Activated naive CD4-positive, alpha-beta T cell treated with anti-CD3 and anti-CD28 coated beads, Interleukin-2, amount 50 U/mL, for 16 hours (primary cell): ENCODE data around the gene CNMD.

Experiments
- DNase-seq: peaks from one replicate; pipeline ENCODE4 v3.0.0-alpha.2; 2020

CNMD gene

DNA sequence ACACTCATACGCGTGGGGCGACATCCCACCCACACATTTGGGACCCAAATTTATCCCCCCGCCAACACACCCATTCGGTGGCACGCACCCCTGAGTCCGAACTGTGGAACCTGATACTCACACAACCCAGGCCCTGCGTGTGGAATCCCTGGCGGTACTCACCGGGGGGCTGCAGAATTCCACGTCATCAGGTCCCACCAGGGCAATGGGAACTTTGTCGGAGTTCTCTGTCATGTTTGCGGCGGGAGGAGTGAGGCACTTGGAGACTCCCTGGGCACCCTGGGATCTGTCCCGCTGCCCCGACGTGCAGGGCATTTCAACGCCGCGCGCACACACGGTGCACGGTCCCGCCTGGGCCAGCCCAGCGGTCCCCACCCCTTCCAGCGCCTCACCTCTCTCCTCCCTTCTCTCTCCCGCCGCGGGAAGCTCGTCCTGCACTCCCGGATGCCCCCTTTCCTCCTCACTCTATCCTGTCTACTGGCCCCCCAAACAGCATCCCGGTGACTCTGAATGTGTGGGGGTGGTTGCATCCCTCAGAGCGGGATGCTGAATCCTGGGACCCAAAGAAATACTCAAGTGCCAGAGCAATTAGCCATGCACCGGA, at the start of gene CNMD:
Gene CNMD, minus strand, starts transcription at position 353 of the 604 bp plus-strand sequence. Its CDS starts 119 bp downstream, at position 234.
- DNase-seq: no peak

DNA sequence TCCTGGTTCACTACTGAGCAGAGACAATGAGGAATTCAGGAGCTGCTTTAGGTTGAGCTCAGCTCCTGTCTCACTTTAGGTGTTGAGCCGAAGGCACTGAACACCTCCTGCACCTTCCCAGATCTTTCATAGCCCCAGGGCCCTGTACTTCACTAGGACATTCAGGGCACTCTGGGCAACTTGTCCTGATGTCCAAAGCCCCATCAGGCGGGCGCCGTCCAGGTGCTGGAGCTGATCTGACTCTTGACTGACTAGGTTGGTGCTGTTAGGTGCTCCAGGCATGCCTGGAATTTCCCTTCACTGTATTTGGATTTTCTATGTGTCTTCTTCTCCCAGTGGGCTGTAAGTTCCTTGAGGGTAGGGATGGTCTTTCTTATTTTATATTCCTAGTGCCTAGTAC, 48.4 kb upstream of the CNMD start:
- no peak for DNase-seq

DNA sequence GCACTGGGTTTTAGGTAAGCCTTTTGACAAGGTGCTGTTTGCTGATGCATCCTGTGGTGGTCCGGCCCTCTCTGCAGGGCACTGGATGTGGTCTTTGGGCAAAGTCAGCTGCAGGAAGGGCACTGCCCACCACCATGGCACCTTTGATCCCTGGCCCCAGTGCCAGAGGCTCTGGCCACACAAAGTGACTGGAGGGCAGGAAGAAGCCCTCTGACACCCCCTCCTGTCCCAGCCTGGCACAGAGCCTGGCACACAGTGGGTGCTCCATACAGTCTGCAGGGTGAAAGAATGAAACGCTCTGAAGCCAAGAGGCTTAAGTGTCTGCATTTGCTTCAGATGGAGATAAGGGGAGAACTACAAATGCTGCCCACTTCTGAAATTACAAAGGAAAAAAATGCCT, 47.6 kb upstream of the CNMD start:
- no peak for DNase-seq

DNA sequence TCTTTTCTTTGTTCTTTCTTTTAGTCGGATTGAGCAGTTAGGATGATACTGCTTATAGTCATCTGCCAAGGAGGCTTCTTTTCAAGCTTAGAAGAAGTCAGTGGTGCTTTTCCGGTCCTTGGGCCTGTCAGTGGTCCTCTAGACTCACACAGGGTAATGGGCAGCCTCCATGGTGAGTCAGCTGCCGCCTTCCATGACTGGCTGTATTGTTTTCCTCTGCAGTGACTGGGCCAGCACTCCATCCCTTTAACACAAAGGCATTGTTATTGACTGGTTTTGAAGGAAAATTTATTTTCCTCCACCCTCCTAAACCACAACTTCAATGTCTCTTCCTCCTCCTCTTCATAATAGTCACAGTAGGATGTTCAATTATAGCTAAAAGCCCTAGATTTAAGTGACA, 47.1 kb upstream of the CNMD start:
- no peak for DNase-seq

DNA sequence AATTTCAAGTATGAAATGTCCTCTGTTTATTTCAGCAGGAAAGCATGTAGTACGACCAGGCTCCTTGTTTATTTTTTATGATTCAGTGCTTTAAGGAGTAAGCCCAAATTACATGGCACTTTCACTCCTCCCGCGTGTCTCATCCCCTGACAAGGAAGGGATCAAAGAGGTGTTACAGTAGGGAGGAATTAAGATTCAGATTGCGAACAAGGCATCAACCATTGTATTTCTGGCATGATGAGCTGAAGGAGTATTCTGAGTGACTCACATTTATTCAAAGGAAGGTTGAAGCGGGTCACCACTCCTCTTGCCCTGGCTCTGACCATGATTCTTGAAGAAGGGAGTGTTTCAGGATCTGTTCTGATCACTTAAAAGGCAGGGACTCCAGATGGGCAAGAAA, 46.1 kb upstream of the CNMD start:
- DNase-seq: no peak

DNA sequence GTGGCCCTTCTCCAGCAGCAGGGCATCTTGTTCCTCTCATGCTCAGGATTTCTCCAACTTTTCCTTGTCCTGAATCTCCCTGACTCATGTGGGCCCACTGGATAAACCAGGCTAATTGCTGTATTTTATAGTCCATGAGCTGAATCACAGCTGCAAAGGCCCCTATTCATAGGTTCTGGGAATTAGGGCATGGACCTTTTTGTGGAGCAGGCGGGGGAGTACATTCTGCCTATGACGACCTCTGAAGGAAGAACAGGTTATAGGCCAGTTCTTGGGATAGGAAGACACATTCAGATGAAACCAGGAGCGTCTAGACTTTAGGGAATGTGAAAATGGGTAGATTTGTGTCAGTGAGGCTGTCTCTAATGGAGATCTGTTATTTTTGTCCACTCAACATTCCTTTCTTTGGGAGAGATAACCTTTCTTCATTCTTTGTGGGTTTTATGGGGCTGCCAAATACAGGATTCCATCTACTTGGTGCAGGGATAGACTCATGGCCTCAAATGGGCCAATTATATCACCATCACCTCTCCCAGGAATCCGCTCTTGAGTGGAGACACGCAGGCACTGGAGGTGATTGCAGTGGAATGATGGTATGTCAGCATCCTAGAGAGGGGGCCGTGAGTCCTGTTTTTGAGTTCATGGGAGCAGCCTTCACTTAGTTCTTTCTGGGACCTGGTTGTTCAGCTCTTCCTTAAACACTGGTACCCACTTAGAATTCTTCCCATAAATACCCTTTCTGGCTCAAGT, 45.1 kb upstream of the CNMD start:
- DNase-seq: no peak

DNA sequence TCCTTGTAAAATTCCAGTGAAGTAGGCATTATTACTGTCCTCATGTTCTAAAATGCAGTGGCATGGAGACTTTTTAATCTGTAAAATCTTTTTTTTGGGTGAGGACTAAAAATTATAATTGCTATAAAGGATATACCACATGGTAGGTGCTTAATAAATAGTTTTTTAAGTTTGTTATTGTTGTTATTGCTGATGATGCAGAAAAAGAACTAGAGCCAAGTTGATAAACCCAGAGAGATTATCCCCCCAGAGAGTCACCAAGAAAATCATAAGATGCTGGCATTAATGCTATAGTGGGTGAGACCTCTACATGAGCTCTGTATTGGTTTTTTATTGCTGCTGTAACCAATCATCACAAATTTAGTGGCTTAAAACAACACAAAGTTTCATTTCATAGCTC, 44.3 kb upstream of the CNMD start:
- no peak for DNase-seq

DNA sequence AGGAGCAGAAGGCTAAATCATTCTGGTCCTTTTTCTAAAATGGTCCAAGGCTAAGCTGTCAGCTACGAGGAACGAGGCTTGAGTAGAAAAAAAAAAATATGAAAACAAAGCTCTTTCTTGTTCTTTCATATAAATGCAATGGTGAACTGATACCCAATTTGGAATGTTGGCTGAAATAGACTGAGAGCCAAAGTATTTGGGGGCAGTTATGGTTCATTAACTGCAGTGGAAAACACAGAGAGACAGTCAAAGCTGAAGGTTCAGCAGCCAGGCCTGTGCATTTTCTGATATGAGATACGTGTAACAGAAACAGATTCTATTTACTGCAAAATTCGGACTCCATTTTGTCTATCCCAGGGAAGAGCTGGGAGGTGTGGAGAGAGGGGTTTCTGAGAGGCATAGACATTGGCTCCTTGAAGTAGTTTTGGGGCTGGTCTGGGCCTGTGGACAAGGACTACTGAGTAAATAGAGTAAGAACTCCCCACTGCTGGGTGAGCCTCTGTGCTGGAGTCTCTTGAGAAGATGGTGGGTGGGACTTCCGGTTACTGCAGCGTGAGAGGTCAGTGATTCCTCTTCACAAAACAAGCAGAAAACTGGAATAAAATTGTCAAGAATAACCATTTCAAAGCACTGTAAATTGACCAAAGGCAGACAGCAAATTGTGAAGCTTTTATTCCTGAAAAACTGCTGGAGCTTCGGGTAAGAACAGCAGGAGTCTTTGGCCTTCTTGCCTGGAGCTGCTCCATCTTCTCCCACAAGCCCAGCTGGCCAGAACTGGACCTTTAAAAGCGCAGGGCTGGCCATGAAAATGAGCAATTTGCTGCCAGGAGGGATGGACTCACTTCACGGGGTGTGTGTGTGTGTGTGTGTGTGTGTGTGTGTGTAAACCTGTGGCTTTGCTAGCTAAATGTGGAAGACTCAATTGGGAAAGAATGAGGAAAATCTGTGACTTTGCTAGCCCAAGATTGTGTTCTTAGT, 43.1 kb upstream of the CNMD start:
- no peak for DNase-seq

DNA sequence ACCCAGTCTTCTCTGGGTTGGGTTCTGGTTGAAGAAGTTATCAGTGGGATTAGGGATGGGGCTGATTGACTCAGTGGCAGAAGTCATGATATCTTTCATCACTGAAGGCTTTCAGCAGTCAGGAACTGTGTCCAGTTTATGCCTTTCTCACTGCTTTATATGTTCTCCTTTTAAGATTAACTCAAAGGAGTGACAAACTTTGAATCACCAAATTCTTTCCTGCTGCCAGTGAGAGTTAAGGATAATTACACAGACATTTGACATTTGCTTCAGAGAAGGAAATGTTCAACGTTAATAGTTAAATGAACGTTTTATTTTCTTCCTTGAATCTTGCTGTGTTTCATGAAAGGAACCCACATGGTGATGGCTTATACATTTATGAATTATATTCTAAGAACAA, 41.0 kb upstream of the CNMD start:
- DNase-seq: no peak

DNA sequence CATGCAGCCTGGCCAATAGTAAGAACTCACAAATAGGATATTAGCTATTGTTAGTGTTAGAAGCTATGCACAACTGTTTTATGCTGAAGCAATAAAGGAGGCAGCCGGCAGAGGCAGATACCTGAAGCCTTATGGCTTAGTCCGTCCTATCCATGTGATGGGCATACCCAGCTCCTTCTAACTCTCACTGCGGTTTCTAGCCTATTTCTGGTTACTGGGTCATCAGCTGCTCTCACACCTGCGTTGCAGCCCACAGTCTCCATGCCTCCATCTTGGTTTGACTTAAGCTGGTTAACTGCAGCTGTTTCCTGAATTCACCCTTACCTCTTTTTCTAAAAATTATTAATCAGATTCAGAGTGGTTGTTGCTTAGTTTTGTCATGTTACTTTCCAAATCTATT, 40.5 kb upstream of the CNMD start:
- DNase-seq: no peak

DNA sequence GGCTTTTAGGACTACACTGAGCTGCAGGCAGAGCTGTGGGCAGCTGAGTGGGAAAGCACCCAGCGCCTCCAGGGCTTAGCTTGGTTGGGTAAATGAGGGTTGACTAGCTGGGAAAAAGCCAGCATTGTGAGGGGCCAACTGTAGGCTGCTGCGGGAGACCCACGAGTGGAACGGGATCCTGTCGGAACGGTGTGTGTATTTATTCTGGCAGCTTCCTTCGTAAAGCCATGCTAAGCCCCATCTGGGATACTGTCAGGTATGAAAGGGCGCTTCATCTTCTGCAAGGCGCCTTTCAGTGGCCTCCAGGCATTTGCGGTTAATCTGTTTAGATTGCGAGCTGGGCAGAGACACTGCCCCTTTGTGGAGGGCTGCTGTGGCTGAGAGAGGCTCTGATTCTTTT, 39.5 kb upstream of the CNMD start:
- DNase-seq: no peak

DNA sequence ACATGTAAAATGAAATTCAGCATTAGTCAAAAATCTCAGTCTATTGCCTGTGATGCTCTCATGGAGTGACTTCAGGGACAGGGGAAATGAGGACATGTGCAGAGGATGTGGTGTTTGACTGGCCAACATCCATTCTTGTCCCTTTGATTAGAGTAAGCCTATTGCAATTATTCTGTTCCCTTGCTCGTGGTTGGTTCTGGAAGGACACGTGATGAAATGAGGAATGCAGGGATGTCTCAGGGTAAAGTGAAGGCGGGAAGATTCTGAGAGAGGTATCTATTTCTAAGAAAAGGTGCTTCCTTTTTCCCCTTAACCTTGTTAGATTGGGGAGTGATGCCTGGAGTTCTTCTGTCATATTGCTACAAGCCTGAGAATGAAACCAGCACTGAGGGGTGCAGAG, 37.1 kb upstream of the CNMD start:
- DNase-seq: no peak

DNA sequence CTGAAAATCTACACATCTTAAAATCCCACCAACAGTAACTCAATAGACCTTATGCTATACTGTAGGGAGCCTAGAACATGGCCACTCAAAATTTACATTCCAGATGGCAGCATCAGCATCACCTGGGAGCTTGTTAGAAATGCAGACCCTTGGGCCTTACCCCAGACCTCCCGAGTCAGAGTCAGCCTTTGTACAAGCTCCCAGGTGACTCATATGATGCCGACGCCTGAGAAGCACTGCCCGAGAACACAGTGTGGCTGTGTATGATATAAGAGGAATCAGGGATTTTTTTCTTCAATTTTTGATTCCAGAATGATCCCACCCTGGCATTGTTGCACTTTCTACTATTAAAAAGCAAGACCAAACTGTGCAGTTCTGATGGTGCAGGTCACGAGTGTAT, 35.9 kb upstream of the CNMD start:
- no peak for DNase-seq

DNA sequence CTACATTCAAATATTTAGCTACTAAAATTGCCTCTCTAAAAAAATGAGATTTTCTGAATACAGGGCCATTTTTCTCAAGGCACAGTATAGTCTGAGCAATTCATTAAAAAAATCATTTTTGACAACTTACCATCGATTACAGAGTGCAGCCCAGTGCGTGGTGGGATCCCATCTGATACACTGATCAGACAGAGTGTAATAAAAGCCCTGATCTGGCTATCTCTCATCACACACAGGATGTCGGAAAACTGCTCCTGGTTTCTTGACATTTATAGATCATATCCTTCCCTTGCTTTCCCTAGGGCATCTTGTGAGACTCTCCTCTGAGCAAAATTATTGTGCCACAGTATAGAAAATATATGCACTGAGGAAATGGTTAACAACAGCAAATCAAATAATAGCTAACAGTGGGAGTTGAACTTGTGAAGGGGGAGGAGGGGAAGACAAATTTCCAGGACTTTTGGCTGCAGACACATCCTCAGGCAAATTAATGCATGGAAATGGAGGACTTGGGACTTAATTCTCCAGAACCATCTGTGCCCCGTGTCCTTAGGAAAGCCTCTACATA, 28.4 kb upstream of the CNMD start:
- DNase-seq: no peak

DNA sequence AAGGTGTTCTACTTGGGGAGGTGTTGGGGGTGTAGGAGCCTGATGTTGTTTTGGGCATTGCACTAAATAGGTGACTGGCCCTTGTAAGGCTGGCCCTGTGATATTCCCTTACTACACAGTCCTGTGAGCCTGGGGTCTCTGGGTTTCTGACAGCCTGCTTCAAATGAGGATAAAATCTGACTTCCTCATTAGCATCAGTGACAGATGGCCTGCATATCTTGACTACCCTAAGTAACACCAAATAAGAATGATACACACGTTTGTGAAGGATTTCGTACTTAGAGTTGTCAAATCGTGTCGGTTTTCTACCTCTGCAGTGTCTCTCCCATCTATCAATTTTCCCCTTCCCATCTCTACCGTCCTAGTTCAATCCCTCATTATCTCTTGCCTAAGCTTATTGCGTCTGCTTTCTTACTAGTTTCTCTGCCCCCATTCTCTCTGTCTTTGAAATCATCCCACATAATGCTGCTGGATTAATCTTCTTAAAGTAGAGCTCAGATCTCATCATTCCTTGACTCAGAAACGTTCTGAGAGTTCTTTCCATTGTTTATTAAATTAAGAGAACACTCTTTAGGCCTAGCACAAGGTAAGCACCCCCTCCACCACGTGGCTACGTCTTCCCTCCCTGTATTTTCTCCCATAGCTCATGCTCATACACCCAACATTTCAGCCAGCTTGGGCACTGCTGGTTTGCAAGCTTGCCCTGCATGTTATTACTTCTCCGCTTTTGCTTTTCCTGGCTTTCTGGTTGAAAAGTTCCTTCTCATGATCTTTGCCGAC, 26.2 kb upstream of the CNMD start:
- DNase-seq: no peak

DNA sequence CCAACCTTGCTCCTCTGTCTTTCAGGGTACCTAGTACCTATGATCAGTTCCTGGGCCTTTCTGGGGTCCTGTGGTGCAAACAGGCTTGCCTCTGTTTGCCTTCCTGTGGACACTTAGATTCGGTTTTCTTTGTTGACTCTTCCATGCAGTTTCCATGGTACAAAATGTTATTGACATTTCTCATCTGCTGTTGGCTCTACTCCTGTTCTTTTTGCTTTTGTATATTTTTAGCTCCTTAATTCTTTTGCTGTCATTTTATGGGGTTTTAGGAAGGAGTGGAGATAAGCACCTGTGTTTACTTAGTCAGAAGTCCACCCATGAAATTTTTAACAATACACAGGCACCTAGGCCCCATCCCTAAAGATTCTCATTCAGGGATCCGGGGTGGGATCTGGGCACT, 20.5 kb upstream of the CNMD start:
- DNase-seq: no peak

DNA sequence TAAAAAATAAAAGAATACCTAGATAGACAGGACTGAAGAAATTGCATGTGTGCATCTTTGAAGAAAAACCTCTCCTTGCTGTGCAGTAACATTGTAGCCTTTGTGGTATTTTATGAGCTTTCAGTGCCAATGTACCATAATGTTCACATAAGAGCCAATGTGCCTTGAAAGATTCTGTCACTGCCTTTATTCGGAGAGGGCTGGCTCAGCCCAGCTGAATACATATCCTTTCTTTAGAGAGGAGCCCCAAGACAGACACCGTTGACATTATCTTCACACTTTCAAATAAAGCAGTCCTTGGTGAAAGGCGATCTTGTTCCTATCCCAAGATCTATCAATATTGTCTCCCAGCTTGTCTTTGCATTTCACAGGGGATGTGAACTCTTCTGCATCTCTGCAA, 18.5 kb upstream of the CNMD start:
- no peak for DNase-seq

DNA sequence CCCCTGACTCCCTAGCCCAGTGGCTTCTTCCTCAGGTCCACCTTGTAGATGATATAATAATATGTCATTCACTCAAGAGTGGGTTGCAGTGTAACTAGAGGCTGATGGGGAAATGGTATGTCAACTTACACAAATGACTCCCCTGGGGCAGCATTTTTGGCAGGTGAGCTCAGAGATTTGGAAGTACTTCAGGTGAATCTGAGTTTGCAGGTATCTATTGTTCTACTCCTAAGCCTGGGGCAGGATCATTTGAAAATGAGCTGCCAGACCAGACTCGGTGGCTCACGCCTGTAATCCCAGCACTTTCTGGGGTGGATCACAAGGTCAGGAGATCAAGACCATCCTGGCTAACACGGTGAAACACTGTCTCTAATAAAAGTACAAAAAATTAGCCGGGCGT, 11.6 kb upstream of the CNMD start:
- no peak for DNase-seq

DNA sequence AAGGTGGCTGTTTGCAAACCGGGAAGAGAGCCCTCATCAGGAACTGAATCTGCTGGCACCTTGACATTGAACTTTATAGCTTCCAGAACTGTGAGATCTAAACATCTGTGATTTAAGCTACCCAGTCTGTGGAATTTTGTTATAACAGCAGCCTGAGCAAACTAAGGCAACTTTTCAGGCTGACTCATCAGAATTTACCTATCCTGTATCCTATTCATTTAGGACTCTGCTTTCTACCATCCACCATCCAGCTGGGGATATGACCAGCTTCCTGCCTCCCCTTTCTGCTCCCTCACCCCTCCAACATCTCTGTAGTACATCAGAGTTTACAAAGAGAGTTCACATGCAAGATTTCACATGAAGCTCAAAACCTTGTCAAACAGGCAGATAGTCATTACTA, 11.1 kb upstream of the CNMD start:
- no peak for DNase-seq

DNA sequence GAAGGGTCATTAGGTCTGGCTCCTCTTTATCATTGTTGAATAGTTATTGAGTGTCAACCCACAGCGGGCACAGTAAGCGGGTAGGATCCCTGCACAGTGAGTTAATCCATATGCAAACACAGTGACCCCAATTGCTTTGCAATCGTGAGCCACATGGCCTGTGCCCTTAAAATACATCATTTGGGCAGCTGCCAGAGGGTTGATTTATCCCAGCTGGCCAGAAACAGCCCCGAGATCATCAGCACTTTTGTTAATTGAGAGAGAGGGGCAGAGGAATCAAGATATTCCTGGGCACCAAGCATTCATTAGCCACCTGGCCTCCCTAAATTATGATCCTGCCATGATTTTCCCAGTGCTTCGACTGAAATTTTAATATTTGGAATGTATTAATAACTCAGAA, 9.8 kb upstream of the CNMD start:
- DNase-seq: no peak

DNA sequence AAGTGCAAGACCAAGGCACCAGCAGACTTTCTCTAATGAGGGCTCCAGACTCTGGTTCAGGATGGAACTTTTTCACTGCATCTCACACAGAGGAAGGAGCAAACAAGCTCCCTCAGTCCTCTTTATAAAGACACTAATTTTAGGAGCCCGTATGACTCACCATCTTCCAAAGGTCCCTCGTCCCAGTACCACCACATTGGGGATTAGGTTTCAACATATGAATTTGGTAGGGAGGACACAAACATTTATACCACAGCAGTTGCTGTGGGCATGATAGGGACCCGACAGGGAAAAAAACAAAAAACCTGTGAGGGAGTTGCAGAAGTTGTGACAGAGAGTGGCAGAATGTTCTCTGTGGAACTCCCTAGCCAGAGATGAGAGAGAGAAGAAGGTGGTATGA, 6.5 kb upstream of the CNMD start:
- no peak for DNase-seq

DNA sequence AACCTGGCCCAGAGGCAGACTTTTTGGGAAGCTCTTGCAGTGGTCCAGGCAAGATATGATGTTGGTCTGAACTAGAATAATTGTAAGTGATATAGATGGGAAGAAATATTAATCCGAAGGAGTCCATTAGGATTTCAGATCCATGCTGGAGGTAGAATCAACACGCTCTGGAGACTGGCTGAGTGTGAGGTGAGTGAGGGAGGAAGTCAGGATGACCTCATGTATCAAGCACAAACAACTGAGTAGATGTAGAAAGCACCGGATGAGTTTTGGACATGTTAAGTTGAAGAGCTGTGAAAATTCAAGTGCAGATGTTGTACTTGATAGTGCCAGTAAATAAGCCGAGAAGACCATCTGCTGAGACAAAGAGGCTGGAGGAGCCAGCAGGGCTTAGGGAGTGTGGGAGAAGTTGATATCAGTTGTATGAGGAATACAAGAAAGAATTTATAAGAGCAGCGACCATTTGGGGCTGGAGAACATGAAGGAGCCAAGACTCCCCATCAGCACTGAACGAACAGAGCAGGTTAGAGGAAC, 5.3 kb upstream of the CNMD start:
- DNase-seq: no peak
